Measurements from ENCODE around the gene USP20. TPM values are rescaled to one million over a fixed set of nuclear protein-coding genes. Genes with fewer than 3 reads are reported as not detected.

Gene USP20
- total RNA-seq, 6 experiments from 2014 or later: 7.5 to 14.0 (median 10.8) TPM

- Histone ChIP-seq H3K4me3 (no peak overlapping the region), H3K9me3 (no peaks in the 10 kb centered on the region), H3K27me3 (no peaks in the 10 kb centered on the region), H3K27ac (no peak overlapping the region), H3K36me3 (peaks cover 0 to 38% (median 10%) of the 10 kb centered on the region in 4 donors), H3K4me1 (no peaks in the 10 kb centered on the region)
- peak in 1 of 4 donors; percentile 17 for ATAC-seq
- WGBS (ENCODE audit: insufficient coverage, low coverage, low lambda C conversion rate, missing lambda C conversion rate): 90% methylated on average over 4 of the region's 7 CpGs
- TF ChIP-seq CTCF (IDR thresholded peaks at IDR 0.05) (no peak), POLR2A (IDR thresholded peaks at IDR 0.05) (no peak)
- DNase-seq: no peak
- intact Hi-C loops (cut with DNase I): no loop called here
Measured at GRCh38 chr9:129876815-129877214, 41.6 kb downstream of the USP20 start.

GRCh38 chr9:129878291-129878690, 43.0 kb downstream of the USP20 start:
- peaks cover 0 to 38% (median 10%) of the 10 kb centered on the region in 4 donors for H3K36me3 ChIP-seq
- H3K4me1 ChIP-seq: no peaks in the 10 kb centered on the region
- WGBS (ENCODE audit: insufficient coverage, low coverage, low lambda C conversion rate, missing lambda C conversion rate): no CpG with 5 or more reads among the region's 11 CpGs
- H3K27me3 ChIP-seq: no peaks in the 10 kb centered on the region
- no peak for TF ChIP-seq POLR2A (IDR thresholded peaks at IDR 0.05)
- TF ChIP-seq CTCF (IDR thresholded peaks at IDR 0.05): no peak
- intact Hi-C loops (cut with DNase I): no loop called here
- ATAC-seq: no peak
- no peak overlapping the region for H3K4me3 ChIP-seq
- H3K9me3 ChIP-seq: no peaks in the 10 kb centered on the region
- no peak overlapping the region for H3K27ac ChIP-seq
- DNase-seq: no peak

- Histone ChIP-seq H3K27ac (no peak overlapping the region), H3K4me1 (peaks cover 0 to 6% (median 0%) of the 10 kb centered on the region in 4 donors), H3K4me3 (no peak overlapping the region), H3K9me3 (no peaks in the 10 kb centered on the region), H3K27me3 (no peaks in the 10 kb centered on the region), H3K36me3 (peaks cover 0 to 34% (median 6%) of the 10 kb centered on the region in 4 donors)
- ATAC-seq: no peak
- no peak for TF ChIP-seq CTCF (IDR thresholded peaks at IDR 0.05)
- no peak for TF ChIP-seq POLR2A (IDR thresholded peaks at IDR 0.05)
- WGBS (ENCODE audit: insufficient coverage, low coverage, low lambda C conversion rate, missing lambda C conversion rate): 84% methylated on average over 4 of the region's 17 CpGs
- intact Hi-C loops (cut with DNase I): no loop called here
- DNase-seq: peak in 1 of 3 donors; percentile 27
Measured at GRCh38 chr9:129879103-129879699, 43.9 kb downstream of the USP20 start.

GRCh38 chr9:129879991-129880653, 44.9 kb downstream of the USP20 start:
- ATAC-seq: no peak
- H3K27me3 ChIP-seq: no peaks in the 10 kb centered on the region
- 94% methylated on average over 7 of the region's 31 CpGs for WGBS (ENCODE audit: insufficient coverage, low coverage, low lambda C conversion rate, missing lambda C conversion rate)
- no peak overlapping the region for H3K27ac ChIP-seq
- no peaks in the 10 kb centered on the region for H3K9me3 ChIP-seq
- no peak for TF ChIP-seq CTCF (IDR thresholded peaks at IDR 0.05)
- no peak for TF ChIP-seq POLR2A (IDR thresholded peaks at IDR 0.05)
- peaks cover 0 to 25% (median 2%) of the 10 kb centered on the region in 4 donors for H3K36me3 ChIP-seq
- DNase-seq: no peak
- no peak overlapping the region for H3K4me3 ChIP-seq
- peaks cover 0 to 14% (median under 1%) of the 10 kb centered on the region in 4 donors for H3K4me1 ChIP-seq
- intact Hi-C loops (cut with DNase I): loop anchor here in 1 of 2 donors (10.0 kb wide), 1 partner anchor 225 kb away; no protein-coding TSS in a partner anchor
